ENCODE measurements around the gene ABCC3.

ABCC3 gene

GRCh38 chr17:50645748-50646682 lies 11.3 kb downstream of the ABCC3 start:
- no peak for DNase-seq

GRCh38 chr17:50647187-50647586 lies 12.5 kb downstream of the ABCC3 start:
- no peak for DNase-seq

DNA sequence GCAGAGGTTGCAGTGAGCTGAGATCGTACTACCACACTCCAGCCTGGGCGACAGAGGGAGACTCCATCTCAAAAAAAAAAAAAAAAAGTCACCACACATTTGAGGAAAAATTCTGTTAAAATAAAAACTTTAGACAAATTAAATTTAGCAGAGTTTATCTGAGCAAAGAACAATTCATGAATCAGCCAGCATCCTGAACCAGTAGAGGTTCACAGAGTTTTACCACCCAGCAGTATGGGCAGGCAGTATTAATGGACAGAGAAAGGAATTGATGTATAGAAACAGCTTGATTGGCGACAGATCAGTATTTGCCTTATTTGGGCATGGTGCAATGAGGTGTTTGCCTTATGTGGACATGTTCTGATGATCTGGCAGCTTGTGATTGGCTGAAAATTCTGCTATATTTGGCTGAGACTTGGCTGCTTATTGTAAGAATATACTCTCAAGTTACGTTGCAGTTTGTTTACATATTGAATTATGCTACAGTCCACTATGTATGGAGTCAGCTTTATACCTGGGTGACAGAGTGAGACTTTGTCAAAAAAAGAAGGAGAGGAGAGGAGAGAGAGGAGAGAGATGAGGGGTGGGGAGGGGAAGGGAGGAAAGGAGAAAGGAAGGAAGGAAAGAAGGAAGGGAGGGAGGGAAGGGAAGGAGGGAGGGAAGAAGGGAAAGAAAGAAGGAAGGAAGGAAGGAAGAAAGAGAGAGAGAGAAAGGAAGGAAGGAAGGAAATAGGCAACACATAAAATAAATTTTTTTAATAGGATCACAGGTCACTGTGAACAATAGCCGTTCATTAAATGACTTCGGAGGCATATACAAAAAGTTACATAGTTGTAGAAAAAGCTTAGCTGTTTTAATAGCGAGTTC lies 14.6 kb downstream of the ABCC3 start:
- DNase-seq = no peak

GRCh38 chr17:50651661-50652060 lies 17.0 kb downstream of the ABCC3 start:
- no peak for DNase-seq

DNA sequence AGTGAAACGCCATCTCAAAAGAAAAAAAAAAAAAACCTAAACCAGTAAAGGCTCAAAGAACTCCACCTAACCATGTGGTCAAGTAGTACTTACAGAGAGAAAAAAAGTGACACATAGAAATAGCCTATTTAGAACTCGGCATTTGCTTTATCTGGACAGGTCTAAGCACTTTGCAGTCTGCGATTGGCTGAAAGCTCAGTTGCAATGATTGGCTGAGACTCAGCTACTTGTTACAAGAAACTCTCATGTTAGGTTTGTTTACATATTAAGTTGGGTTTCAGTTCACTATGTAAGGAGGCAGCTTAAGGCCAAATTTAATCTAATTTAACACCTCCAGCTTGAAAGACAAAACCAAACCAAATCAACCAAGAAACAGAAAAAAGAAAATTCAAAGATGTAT lies 19.1 kb downstream of the ABCC3 start:
- DNase-seq = no peak

DNA sequence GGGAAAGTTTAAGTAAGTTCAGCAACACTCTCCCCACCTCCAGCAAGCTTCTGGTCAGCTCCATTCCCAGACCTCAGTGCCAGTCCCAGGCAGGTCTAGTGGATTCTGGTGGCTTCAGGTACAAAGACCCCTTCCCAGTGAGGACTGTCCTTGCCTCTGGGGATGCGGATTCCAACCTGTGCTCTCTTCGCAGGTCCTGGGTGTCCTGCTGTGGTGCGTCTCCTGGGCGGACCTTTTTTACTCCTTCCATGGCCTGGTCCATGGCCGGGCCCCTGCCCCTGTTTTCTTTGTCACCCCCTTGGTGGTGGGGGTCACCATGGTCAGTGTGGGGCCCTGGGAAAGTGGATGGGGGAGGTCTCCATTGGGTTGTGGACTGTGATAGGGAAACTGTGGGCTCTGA lies 21.8 kb downstream of the ABCC3 start:
- DNase-seq = no peak

DNA sequence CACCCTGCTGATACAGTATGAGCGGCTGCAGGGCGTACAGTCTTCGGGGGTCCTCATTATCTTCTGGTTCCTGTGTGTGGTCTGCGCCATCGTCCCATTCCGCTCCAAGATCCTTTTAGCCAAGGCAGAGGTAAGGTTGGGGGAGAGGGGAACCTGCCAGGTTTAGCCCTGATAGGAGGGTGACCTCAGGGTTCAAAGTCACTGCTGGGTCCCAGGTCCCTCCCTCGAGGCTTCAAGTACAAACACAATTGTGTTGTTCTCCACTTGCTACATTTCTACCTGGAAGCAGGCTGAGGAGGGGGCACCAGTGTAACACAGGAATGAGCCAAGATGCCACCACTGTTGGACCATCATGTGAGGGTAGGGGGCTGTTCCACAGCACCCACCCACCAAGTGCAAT lies 22.4 kb downstream of the ABCC3 start:
- DNase-seq = no peak

- DNase-seq = no peak
Measured at GRCh38 chr17:50657627-50658026, 22.9 kb downstream of the ABCC3 start.

GRCh38 chr17:50658616-50659015 lies 23.9 kb downstream of the ABCC3 start:
- DNase-seq = no peak

- DNase-seq = no peak
Measured at GRCh38 chr17:50659179-50659578, 24.5 kb downstream of the ABCC3 start.

- no peak for DNase-seq
Measured at GRCh38 chr17:50660042-50660886, 25.6 kb downstream of the ABCC3 start.

GRCh38 chr17:50660887-50661345 lies 26.2 kb downstream of the ABCC3 start:
- no peak for DNase-seq

DNA sequence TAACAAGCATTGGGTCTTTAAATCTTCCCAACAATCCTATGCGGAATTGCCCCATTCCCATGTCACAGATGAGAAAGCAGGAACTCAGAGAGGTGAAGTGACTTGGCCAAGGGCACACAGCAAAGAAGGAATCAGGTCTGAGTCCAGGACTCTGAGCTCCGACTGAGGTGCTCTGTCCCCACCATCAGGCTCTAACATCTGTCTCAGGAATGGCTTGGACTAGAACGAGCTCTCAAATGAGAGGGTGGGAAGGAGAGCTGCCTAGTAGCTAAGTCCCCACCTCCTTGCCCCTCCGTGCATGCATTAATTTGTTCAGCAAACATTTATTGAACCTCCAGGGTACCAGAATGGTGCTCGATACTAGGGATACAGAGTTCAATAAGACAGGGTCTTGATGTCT lies 26.7 kb downstream of the ABCC3 start:
- DNase-seq = no peak

- DNase-seq = peak in 1 of 2 donors; percentile 48
Measured at GRCh38 chr17:50661795-50662391, 27.2 kb downstream of the ABCC3 start.

DNA sequence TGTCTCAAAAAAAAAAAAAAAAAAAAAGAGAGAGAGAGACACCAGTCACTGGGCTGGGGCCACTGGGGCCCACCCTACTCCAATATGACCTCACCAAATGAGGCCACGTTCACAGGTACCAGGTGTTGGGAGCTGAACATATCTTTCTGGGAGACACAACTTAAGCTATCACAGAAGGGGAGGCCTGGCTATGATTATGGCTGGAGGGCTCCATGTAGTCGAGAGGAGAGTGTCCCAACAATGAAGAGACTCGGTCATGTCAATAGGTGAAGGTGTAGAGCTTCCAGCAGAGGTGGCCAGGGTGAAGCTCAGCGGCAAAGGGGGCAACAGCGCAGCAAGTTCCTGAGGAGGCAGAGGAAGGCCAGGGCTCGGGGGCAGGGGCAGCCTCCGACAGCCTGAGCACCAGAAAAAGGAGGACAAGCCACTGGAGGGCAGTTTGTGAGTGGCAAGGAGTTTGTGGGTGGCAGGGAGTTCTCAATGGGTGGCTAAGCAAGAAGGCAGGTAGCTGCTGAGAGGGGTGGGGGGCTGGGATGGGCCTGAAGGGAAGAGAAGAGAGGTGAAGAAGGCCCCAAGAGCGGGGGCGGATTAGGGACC lies 28.0 kb downstream of the ABCC3 start:
- no peak for DNase-seq

DNA sequence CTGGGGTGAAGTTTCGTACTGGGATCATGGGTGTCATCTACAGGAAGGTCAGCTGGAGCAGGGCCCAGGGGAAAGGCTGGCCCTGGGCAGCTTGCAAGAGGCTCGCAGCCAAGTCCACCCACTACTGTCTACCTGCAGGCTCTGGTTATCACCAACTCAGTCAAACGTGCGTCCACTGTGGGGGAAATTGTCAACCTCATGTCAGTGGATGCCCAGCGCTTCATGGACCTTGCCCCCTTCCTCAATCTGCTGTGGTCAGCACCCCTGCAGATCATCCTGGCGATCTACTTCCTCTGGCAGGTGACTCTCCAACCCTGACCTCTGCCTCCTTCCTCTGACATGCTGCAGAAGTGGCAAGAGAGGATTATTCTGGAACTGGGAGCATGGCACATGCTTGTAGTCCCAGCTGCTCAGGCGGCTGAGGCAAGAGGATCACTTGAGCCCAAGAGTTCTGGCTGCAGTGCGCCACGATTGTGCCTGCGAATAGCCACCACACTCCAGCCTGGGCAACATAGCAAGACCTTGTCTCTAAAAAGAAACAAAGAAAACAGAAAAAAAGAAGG lies 29.2 kb downstream of the ABCC3 start:
- DNase-seq = no peak

- no peak for DNase-seq
Measured at GRCh38 chr17:50664788-50665458, 30.2 kb downstream of the ABCC3 start.

GRCh38 chr17:50665838-50666237 lies 31.2 kb downstream of the ABCC3 start:
- no peak for DNase-seq

DNA sequence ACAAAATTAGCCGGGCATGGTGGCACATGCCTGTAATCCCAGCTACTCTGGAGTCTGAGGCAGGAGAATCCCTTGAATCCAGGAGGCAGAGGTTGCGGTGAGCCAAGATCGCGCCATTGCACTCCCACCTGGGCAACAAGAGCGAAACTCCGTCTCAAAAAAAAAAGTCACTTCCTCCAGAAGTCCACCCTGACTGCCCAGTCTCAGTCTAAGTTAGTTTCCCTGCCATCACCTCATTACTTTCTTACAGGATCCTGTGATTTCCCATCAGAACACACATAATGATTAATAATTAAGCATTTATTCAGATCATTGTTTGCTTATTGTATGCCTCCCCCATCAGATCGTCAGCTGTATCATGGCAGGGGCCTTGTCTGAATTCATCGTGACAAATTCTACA lies 31.6 kb downstream of the ABCC3 start:
- no peak for DNase-seq

GRCh38 chr17:50667259-50668024 lies 32.8 kb downstream of the ABCC3 start:
- DNase-seq = no peak

Data from CD4-positive, alpha-beta T cell treated with Interleukin-1 beta for 1 hour (primary cell).